Measurements from ENCODE around the gene CACNA2D3. TPM values are rescaled to one million over a fixed set of nuclear protein-coding genes. Genes with fewer than 3 reads are reported as not detected.

CACNA2D3 gene
- total RNA-seq, 1 donor from 2014 or later: 21.2 TPM

- no peaks in the 10 kb centered on the region for H3K4me1 ChIP-seq
- no peaks in the 10 kb centered on the region for H3K9me3 ChIP-seq (replicated peaks)
- no peak overlapping the region for H3K27ac ChIP-seq (replicated peaks)
- DNase-seq: no peak
- intact Hi-C loops (cut with micrococcal nuclease): no loop called here
- TF ChIP-seq CTCF (IDR thresholded peaks at IDR 0.05; ENCODE audit: borderline replicate concordance): no peak
- no peak overlapping the region for H3K4me3 ChIP-seq
- no peaks in the 10 kb centered on the region for H3K36me3 ChIP-seq
- H3K27me3 ChIP-seq (ENCODE audit: low read depth): no peaks in the 10 kb centered on the region
Measured at GRCh38 chr3:54593653-54594052, 471.3 kb downstream of the CACNA2D3 start.

- Histone ChIP-seq H3K36me3 (no peaks in the 10 kb centered on the region), H3K27ac (replicated peaks) (no peak overlapping the region), H3K27me3 (ENCODE audit: low read depth) (no peaks in the 10 kb centered on the region), H3K4me3 (no peak overlapping the region), H3K9me3 (replicated peaks) (no peaks in the 10 kb centered on the region), H3K4me1 (peaks cover 22% of the 10 kb centered on the region)
- no peak for TF ChIP-seq CTCF (IDR thresholded peaks at IDR 0.05; ENCODE audit: borderline replicate concordance)
- DNase-seq: no peak
- intact Hi-C loops (cut with micrococcal nuclease): no loop called here
Measured at GRCh38 chr3:54596087-54596486, 473.7 kb downstream of the CACNA2D3 start.

- peak; percentile 66 for DNase-seq
- intact Hi-C loops (cut with micrococcal nuclease): no loop called here
- Histone ChIP-seq H3K27me3 (ENCODE audit: low read depth) (no peaks in the 10 kb centered on the region), H3K9me3 (replicated peaks) (no peaks in the 10 kb centered on the region), H3K36me3 (no peaks in the 10 kb centered on the region), H3K27ac (replicated peaks) (peak overlapping the region; percentile 71), H3K4me1 (peaks cover 24% of the 10 kb centered on the region), H3K4me3 (peak overlapping the region; percentile 44)
- peak; percentile 21 for TF ChIP-seq CTCF (IDR thresholded peaks at IDR 0.05; ENCODE audit: borderline replicate concordance)
Measured at GRCh38 chr3:54599716-54600115, 477.4 kb downstream of the CACNA2D3 start.

GRCh38 chr3:54600441-54601204, 478.3 kb downstream of the CACNA2D3 start:
- Histone ChIP-seq H3K9me3 (replicated peaks) (no peaks in the 10 kb centered on the region), H3K27ac (replicated peaks) (peak overlapping the region; percentile 71), H3K36me3 (no peaks in the 10 kb centered on the region), H3K4me3 (peak overlapping the region; percentile 44), H3K4me1 (peaks cover 24% of the 10 kb centered on the region), H3K27me3 (ENCODE audit: low read depth) (no peaks in the 10 kb centered on the region)
- intact Hi-C loops (cut with micrococcal nuclease): no loop called here
- DNase-seq: no peak
- TF ChIP-seq CTCF (IDR thresholded peaks at IDR 0.05; ENCODE audit: borderline replicate concordance): no peak

- Histone ChIP-seq H3K9me3 (replicated peaks) (peaks cover 8% of the 10 kb centered on the region), H3K27me3 (ENCODE audit: low read depth) (no peaks in the 10 kb centered on the region), H3K36me3 (no peaks in the 10 kb centered on the region), H3K4me3 (no peak overlapping the region), H3K4me1 (peaks cover 26% of the 10 kb centered on the region), H3K27ac (replicated peaks) (no peak overlapping the region)
- intact Hi-C loops (cut with micrococcal nuclease): no loop called here
- no peak for DNase-seq
- TF ChIP-seq CTCF (IDR thresholded peaks at IDR 0.05; ENCODE audit: borderline replicate concordance): no peak
Measured at GRCh38 chr3:54604495-54604894, 482.1 kb downstream of the CACNA2D3 start.
